ENCODE measurements around the gene VAMP1. TPM values are rescaled to one million over a fixed set of nuclear protein-coding genes. Genes with fewer than 3 reads are reported as not detected.

Gene VAMP1
- total and polyA plus RNA-seq, 8 donors: 1.7 to 7.5 (median 2.7) TPM

DNA sequence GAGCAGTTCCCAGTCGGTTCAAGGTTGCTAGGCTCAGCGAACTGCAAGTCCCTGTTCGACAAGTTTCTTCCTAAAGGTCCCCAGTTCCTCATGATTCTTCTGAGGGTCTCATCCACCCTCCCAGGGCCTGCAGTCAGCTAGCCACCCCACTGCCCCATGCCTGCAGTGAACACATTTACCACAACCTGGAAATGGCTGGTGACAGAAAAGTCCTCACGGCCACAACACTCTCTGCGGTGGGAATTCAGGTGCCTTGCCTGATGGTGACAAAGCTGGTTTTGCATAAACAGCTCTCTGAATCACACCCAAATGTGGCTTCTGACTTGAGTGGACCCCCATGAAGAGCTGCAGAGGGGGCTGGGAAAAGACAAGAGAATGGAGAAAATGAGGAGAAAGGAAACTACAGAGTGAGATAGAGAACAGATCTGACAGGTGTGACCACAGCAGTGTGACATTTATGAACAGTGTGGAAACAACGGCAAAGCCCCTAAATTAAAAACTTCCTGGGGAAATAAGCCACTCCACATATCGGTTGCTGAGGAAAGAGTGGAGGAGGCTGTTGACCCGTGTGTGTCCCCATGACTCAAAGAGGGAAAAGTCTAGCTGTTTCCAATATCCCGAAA is 27.0 kb downstream of the VAMP1 start:
- Histone ChIP-seq H3K27ac (no peak overlapping the region), H3K9me3 (no peaks in the 10 kb centered on the region), H3K27me3 (no peaks in the 10 kb centered on the region), H3K36me3 (no peaks in the 10 kb centered on the region), H3K4me1 (no peaks in the 10 kb centered on the region), H3K4me3 (no peak overlapping the region)
- intact Hi-C loops (cut with DNase I): no loop called here
- DNase-seq (peak in 1 of 6 donors; percentile 13), FAIRE-seq (no peak), ATAC-seq (no peak)
- TF ChIP-seq, protein P1, sequence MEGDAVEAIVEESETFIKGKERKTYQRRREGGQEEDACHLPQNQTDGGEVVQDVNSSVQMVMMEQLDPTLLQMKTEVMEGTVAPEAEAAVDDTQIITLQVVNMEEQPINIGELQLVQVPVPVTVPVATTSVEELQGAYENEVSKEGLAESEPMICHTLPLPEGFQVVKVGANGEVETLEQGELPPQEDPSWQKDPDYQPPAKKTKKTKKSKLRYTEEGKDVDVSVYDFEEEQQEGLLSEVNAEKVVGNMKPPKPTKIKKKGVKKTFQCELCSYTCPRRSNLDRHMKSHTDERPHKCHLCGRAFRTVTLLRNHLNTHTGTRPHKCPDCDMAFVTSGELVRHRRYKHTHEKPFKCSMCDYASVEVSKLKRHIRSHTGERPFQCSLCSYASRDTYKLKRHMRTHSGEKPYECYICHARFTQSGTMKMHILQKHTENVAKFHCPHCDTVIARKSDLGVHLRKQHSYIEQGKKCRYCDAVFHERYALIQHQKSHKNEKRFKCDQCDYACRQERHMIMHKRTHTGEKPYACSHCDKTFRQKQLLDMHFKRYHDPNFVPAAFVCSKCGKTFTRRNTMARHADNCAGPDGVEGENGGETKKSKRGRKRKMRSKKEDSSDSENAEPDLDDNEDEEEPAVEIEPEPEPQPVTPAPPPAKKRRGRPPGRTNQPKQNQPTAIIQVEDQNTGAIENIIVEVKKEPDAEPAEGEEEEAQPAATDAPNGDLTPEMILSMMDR (IDR thresholded peaks at IDR 0.05): no peak
- 61 to 68% methylated on average over 9 of the region's 9 CpGs for WGBS, 2 donors

DNA sequence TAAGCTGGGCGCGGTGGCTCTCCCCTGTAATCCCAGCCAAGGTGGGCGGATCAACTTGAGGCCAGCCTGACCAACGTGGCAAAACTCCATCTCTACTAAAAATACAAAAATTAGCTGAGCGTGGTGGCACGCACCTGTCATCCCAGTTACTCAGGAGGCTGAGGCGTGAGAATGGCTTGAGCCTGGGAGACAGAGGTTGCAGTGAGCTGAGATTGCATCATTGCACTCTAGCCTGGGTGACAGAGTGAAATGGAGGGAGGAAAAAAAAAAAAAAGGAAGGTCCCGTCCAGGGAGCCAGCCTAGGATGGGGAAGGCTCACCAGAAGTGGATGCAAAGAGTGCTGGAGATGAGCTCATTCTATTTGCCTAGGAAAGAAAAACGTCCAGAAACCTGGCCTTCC is 27.6 kb downstream of the VAMP1 start:
- no peaks in the 10 kb centered on the region for H3K36me3 ChIP-seq
- intact Hi-C loops (cut with DNase I): no loop called here

DNA sequence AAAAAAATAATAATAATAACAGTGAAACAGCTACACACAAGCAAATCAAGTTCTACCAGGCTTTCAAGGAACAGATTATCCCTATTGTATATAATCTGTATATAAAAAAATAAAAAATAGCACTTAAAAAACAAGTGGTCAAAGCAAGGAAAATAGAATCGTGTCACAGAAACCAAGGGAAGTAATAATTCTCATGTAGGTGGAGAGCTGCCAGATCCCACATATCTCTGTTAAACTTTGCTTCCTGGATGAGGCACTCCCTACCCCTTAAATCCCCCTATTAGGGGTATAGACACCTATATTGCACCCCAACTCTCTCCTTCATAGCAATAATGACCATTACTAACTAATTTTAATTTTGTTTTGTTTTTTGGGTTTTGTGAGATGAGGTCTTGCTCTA is 30.1 kb downstream of the VAMP1 start:
- FAIRE-seq (no peak), ATAC-seq (no peak), DNase-seq (no peak)
- no peaks in the 10 kb centered on the region for H3K4me1 ChIP-seq
- H3K9me3 ChIP-seq: no peaks in the 10 kb centered on the region
- intact Hi-C loops (cut with DNase I): no loop called here
- H3K36me3 ChIP-seq: no peaks in the 10 kb centered on the region
- no peaks in the 10 kb centered on the region for H3K27me3 ChIP-seq
- TF ChIP-seq, protein P1 (IDR thresholded peaks at IDR 0.05): no peak
- H3K4me3 ChIP-seq: no peak overlapping the region
- 56 to 67% methylated on average over 1 of the region's 1 CpG for WGBS, 2 donors
- no peak overlapping the region for H3K27ac ChIP-seq

More for the DNA sequence above, 27.6 kb downstream of the VAMP1 start:
- Histone ChIP-seq H3K4me1 (no peaks in the 10 kb centered on the region), H3K4me3 (no peak overlapping the region), H3K9me3 (no peaks in the 10 kb centered on the region), H3K27ac (no peak overlapping the region), H3K27me3 (no peaks in the 10 kb centered on the region)
- WGBS, 2 donors: 74 to 80% methylated on average over 9 of the region's 9 CpGs
- FAIRE-seq (no peak), ATAC-seq (no peak), DNase-seq (no peak)
- TF ChIP-seq, protein P1 (IDR thresholded peaks at IDR 0.05): no peak

DNA sequence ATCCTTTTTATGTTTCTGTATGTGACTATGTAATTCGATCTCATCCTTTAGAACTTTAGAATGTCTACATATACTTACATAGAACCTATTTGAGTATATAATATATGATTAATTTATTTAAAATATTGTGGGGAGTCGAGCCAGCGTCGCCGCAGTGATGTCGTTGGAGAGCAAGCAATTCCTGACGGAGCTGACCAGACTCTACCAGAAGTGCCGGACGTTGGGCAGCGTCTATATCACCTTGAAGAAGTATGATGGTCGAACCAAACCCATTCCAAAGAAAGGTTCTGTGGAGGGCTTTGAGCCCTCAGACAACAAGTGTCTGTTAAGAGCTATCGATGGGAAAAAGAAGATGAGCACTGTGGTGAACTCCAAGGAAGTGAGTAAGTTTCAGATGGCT is 32.1 kb downstream of the VAMP1 start:
- TF ChIP-seq, protein P1 (IDR thresholded peaks at IDR 0.05): no peak
- intact Hi-C loops (cut with DNase I): no loop called here
- Histone ChIP-seq H3K9me3 (no peaks in the 10 kb centered on the region), H3K27me3 (no peaks in the 10 kb centered on the region), H3K27ac (no peak overlapping the region), H3K4me1 (no peaks in the 10 kb centered on the region), H3K36me3 (no peaks in the 10 kb centered on the region), H3K4me3 (no peak overlapping the region)
- 77 to 83% methylated on average over 12 of the region's 12 CpGs for WGBS, 2 donors
- DNase-seq: peak in 1 of 6 donors; percentile 31
- ATAC-seq: no peak
- FAIRE-seq: no peak

DNA sequence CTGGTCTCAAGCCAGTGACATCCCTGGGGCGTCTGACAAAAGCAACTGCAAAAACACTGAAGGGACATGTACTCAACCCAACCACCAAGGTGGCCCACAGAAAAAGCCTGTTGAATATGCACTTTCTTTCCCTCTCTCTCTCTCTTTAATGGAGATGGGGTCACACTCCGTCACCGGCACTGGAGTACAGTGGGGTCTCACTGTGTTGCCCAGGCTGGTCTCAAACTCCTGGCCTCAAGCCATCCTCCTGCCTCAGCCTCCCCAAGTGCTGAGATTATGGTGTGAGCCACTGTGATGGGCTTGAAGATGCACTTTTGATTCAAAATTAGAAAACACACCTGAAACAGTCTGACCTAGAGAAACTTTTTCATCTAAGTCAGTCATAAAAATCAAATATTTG is 32.9 kb downstream of the VAMP1 start:
- Histone ChIP-seq H3K27ac (no peak overlapping the region), H3K4me3 (no peak overlapping the region), H3K9me3 (no peaks in the 10 kb centered on the region), H3K27me3 (no peaks in the 10 kb centered on the region), H3K4me1 (no peaks in the 10 kb centered on the region), H3K36me3 (no peaks in the 10 kb centered on the region)
- ATAC-seq (no peak), DNase-seq (no peak), FAIRE-seq (no peak)
- TF ChIP-seq, protein P1 (IDR thresholded peaks at IDR 0.05): no peak
- WGBS, 2 donors: 84% methylated on average over 3 of the region's 3 CpGs
- intact Hi-C loops (cut with DNase I): no loop called here

Measured in pancreas (tissue), 10 donors.